ENCODE data around the gene NBEAL2.
"Not testable (repeated sequence)": the region's sequence is repeated elsewhere in the genome, so short reads cannot be mapped to it uniquely, and the experiment has no call there.

The NBEAL2 gene

DNA sequence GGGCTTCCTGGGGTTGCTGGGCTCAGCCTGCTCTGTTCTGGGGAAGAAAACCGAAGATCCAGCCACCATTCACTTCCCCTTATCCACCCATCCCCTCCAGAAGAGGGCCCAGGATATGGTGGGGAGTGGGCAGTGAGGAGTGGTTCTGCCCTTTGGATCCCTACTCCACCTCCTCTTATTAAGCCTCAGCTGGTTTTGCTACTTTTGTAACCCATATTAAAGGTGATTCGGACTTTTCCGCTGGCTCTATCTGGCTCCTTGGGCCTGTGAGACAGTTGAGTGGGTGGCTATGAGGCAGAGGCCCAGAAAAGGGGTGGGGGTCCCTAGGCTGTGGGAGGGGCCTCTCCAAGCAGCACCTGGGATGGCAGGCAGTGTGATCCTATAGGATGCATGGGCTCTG, 33.8 kb downstream of the NBEAL2 start:
- DNase-seq = no peak

DNA sequence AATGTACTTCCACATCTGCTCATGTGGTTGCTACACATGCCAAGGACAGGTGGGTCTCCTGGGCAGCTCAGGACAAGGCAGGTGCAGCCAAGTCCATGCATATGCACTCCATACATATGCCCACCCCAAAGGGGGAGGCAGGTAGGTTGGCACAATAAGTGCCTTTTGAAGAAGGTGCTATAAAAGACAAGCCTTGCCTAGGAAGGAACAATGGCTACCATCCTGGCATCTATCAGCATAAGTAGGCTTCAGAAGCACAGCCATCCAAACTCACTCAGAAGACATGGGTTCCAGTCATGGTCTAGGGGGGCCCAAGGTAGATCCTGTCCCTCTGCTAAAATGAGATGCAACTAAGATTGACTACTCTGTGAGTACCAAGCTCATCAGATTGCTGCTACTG, 34.6 kb downstream of the NBEAL2 start:
- no peak for DNase-seq

DNA sequence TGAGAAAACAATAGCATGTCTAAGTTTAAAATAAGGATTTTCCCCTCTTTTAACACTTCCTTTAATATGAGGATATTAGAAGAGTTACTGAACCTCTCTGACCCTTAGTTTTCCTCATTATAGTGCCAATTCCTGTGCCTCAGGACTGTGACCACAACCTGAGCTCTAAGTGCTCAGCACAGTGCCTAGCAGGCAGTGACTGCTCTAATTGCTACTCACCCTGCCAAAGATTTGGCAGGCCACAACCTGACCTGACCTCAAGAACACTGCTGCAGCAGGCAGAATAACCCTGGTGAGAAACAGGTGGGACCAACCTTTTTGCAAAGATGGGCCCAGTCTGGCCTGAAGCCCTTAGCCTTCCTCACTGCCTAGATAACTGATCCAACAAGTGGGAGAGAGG, 35.7 kb downstream of the NBEAL2 start:
- DNase-seq = no peak

DNA sequence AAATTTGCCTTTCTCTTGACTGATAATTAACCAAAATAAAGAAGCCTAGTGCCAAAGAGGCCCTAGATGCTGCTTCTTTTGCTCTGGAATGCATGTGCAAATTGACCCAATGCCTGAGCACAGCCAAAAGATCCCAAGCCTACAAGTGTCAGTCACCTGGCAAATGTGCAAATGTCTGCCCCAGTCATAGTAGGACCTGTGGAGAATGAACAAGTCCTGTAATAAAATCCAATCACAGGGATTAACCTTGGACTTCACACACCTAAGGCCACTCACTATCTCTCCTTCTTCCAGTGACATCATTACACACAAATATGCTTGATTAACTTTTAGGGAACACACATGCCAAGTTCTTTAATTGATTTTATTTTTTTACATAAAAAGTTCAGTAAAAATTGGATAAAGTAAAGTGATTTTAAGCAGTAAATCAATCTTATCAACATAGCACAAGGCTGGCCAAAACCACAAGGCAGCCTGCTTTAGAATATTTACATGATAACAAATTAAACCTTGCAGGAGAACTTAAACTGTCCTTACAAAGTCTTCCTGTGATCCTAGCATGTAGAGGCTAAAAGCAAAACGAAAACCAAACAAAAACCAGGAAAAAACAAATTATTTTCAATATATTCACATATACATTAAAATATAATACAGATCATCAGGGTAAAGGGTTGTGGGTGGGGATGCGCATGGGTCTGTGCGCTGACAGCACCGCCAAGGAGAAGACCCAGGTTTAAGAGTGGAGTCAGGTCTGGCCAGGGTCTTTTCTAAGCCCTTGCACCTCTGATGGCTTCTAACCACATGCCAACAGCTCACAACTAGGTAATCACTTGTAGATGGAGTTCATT, 36.8 kb downstream of the NBEAL2 start:
- no peak for DNase-seq

DNA sequence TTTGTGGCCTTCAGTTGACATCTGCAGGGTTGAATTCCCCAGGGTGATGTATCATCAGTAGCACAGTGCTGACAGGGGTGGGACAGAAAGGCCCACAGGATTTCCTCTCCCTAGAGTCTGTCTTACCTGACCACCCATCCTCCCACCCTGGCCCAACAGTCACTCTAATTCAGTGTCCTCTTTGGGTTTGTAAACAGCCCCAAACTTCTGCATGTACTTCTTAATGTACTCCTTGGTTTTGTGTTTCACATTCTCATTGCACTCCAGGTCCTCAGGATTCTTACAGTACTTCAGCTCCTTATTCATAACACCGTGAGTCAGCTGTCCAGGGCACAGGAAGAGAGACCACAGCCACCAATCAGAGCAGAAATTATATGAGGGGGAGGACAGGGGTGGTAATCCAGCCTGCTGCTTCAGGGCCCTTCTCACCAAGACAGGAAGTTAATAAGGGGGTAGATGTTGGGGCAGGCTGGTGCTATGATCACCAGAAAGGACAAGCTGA, 37.5 kb downstream of the NBEAL2 start:
- DNase-seq = no peak

DNA sequence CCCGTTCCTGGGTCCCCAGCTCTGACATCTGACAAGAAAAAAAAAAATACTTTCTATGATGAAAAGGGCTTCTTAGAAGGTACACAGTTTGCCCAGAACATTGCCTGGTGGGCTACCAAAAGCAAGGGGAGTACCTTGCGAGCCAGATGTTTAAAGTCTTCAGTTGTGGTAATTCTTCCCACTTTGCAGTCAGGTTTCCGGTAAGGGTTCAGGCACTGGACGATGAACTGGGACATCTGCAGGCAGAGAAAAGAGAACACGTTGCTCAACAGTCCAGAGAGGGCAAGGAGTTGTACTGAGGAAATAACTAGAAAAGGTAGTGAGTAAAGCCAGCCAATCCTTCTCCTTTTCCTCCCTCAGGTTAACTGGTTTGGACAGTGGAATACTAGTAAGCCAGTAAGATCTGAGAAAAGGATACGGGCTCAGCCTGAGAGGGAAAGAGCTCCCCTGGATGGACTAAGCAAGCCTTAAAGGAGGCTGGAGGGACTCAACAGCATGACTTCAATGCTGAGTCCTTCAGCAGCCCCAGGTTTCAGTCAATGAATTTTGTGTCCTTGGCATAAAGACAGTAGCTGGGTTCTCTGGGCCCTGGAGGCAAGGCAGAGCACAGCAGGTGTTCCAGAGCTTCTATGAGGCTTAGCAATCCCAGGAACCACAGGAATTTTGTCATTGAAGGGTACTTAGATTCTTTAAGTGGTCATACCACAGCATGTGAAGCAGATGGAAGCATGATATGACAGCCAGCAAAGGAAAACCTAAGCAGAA, 38.2 kb downstream of the NBEAL2 start:
- DNase-seq = no peak

DNA sequence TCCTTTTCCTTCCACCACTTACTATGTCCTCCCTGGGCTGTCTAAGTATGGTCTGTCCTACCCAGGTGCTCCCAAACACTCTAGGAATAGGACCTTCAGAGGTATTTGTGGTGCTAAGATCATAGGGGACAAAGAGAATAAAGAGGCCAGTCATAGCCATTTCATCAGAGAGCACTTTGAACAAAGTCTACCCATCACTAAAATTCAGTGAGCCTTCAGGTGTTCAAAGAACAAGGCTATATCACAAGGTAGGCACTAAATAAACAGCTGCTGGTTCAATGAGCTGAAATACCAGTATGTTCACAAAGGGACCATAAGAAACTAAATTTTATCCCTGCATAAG, 38.8 kb downstream of the NBEAL2 start:
- no peak for DNase-seq

DNA sequence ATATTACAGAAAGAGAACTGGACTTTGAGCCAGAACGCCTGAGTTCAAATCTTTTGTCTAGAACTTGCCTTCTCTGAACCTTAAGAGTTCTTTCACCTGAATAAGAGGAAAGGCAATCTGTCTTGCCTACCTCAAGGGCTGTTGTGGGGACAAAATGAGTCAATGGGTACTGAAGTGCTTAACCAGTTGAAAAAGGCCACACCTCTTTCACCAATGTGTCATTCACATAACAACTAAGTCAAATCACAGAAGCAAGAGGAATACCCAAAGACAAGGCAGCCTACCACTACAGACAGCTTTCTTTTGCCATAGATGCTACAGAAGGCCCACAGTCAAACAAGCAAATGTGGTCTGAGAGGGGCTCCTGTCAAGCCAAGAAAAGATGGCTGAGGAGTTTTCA, 39.7 kb downstream of the NBEAL2 start:
- DNase-seq = no peak

DNA sequence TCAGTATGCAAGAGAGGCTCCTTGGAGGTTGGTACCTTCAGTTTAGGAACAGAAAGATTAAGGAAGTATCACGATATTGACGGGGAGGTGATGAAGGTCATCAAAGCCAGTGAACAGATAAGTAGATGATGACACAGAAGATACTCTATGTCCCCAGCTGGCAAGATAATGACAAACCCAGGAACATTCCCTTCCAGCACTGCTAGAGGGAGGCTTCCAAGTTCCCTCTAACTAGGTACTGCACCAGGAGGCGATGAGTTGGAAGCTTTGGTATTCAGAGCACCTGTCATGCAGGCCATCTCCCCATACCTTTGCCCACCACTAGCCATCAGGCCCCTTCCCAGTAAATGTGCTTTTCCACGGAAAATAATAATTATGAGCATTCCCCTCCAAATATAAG, 40.8 kb downstream of the NBEAL2 start:
- DNase-seq = no peak

DNA sequence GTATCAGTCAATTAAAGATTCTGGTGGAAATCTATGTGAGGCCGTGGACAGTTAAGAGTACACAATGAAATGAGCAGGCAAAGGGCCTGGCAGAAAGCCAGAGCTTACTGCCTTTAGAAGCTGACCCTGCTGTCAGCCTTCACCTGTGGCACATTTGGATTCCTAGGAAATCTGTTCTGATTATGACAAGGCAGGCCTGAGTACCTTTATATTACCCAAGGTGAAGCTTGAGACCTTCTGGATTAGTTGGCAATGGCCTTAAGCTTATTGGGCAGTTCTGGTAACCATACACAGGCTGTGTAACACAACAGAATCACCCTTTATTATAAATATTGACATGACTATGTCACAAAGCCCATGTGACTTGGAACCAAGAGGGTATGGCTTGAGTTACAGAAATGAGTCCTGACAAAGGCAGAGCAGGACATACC, 43.2 kb downstream of the NBEAL2 start:
- DNase-seq = no peak

DNA sequence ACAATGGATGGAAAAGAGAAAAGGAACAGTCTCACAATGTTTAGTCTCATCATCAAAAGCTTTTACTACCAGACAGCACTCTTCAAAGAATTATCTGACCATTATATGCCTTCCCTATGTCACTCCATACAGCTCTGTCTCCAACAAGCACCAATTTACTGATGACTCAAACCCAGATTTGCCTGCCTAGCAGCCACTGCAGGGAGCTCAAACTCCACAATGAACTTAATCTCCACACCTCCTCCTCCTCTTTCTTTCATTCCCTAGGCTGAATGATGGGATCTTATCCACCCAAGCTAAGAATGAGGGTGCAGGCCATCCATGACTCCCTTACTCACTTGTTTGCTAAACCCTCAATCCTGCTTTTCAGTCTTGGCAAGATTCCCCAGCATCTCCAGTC, 45.5 kb downstream of the NBEAL2 start:
- no peak for DNase-seq

DNA sequence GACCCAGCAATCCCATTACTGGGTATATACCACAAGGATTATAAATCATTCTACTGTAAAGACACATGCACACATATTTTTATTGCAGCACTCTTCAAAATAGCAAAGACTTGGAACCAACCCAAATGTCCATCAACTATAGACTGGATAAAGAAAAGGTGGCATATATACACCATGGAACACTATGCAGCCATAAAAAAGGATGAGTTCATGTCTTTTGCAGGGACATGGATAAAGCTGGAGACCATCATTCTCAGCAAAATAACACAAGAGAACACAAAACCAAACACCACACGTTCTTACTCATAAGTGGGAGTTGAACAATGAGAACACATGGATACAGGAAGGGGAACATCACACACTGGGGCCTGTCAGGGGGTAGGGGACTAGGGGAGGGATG, 47.0 kb downstream of the NBEAL2 start:
- not testable (repeated sequence) for DNase-seq

DNA sequence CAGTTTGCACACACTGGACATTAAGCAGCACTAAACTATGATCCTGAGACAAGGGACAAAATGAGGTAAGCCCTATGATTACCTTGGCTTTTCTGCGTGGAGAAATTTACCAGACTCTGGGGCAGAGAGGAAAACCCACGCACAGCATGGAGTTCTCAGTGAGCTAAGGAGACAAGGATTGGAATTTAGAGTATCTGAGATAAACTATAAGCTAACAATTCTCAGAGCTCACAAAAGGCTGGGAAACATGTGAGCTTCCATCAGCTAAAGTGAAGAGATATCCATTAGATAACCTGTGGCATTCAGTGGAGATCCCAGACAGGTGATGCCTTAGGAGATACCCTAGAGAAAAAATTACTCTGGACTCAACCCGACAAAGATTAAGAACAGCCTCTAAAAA, 48.7 kb downstream of the NBEAL2 start:
- DNase-seq = no peak

DNA sequence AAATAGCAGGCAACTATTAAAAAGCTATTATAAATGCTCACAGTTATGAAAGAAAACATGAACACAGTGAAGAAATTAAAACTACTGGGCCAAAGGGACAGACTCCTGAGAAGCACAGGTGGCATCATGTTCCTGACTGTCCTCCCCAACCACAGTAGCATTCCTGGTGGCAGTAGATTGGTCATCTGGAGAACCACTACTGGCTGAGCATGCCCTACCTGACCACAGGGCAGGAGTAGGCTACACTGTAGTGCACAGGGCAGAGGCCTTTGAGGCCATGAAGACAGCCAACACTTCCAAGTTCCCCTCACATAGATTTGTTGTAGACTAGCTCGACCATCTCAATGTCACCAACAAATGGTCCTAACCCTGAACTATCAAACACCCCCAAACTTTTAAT, 49.2 kb downstream of the NBEAL2 start:
- no peak for DNase-seq

DNA sequence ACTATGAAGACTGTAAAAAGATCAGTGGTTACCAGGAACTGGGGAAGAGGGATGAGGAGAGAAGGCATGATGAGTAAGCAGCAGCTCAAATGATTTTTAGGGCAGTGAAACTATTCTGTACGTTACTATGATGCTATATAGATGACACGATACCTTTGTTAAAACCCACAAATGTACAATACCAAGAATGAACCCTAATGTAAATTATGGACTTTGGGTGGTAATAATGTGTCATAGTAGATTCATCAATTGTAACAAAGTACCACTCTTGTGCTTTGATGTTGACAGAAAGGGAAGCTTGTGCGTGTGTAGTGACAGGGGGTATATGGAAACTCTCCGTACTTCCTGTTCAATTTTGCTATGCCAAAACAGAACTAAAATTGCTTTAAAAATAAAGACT, 51.6 kb downstream of the NBEAL2 start:
- not testable (repeated sequence) for DNase-seq

DNA sequence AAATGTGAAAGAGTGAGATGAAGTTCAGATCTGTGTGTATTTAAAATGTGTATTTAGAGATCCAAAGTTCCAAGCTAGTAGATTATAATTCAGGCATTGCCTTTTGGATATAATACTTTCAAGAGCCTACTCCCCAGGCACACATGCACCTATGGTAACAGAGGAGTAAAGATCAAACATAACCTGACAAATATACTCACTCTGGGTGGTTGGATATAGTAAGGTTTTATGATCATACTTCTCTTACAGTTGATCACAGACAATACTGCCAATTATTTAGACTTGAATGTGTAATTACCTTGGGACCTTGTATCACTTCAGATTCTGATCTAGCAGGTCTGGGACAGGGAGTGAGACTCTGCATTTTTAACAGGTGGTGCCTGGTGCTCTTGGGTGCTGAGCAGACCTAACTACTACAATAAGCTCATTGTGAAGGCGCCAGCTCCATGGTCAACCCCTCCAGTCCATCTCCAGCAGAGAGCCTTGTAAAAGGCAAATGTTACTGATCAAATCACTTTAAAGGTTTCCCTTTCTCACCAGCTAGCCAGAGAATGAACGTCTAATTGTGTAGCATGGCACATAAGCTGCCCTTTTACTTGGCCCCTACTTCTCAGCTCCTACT, 55.5 kb downstream of the NBEAL2 start:
- no peak for DNase-seq

DNA sequence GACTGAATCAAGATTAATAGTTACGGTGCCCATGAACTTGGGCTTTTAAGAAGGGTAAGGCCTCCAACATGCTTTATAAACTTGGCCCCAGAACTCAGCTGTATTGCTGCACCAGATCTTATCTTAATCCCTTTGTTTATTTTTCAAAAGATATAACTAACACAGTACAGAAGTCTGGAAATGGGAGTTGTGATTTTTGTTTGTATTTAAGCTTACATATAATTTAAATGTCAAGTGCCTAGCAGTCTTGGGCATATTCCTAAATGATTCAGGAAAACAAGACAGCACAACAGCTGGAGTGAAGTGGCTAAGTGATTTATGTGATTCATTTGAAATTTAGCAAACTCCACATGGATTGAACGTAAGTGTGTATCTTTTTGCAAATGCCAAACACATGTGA, 56.2 kb downstream of the NBEAL2 start:
- DNase-seq = no peak

DNA sequence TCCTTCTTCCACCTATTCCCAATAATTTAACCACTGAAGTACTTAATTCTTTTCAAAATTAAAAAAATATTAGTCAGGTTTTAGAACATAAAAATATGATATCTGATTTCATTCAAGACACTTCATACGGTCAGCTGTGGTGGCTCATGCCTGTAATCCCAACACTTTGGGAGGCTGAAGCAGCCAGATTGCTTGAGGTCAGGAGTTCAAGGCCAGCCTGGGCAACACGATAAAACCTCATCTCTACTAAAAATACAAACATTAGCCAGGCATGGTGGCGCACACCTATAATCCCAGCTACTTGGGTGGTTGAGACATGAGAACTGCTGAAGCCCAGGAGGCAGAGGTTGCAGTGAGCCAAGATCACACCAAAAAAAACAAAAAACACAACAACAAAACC, 56.7 kb downstream of the NBEAL2 start:
- no peak for DNase-seq

DNA sequence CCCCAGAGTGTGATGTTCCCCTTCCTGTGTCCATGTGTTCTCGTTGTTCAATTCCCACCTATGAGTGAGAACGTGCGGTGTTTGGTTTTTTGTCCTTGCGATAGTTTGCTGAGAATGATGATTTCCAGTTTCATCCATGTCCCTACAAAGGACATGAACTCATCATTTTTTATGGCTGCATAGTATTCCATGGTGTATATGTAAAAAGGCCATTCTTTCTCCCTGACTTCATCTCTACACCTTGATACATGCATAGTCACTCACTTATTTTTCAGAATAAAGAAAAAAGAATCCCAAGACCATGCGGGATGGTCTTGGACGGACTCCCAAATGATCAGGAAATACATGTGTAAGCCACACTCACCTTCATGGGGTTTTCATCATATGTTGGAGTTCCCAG, 57.8 kb downstream of the NBEAL2 start:
- not testable (repeated sequence) for DNase-seq

DNA sequence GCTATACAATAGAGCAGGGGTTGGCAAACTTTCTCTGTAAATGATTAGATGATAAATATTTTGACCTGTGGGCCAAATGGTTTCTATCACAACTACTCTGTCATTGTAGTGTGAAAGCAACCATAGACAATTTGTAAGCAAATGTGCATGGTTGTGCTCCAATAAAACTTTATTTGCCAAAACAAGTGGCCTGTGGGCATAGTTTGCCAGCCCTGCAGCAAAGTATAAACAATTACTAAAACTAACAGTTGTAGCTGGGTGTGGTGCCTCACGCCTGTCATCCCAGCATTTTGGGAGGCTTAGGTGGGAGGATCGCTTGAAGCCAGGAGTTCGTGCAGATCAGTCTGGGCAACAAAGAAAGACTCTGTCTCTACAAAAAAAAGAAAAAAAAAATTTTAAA, 61.6 kb downstream of the NBEAL2 start:
- DNase-seq = no peak

DNA sequence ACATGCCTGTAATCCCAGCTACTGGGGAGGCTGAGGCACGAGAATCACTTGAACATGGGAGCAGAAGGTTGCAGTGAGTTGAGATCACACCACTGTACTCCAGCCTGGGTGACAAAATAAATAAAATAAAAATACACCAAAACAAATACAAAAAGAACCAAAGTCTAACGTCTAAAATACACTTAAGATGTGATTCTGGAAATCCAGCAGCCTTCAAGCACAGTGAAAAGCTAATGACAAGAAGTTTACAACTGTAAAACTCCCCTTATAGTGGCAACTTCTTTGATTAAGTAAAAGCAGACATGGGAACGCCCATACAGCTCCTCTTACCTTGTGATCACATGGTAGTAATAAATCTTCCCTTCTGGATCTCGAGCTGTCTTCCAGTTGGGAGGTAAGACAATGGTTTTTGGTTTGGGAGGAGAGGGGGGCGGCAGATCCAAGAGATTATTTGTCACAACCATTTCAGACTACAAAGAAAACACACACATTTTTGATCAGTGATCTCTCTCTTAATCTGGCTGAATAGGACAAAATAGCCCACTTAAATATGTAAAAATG, 62.8 kb downstream of the NBEAL2 start:
- DNase-seq = no peak

DNA sequence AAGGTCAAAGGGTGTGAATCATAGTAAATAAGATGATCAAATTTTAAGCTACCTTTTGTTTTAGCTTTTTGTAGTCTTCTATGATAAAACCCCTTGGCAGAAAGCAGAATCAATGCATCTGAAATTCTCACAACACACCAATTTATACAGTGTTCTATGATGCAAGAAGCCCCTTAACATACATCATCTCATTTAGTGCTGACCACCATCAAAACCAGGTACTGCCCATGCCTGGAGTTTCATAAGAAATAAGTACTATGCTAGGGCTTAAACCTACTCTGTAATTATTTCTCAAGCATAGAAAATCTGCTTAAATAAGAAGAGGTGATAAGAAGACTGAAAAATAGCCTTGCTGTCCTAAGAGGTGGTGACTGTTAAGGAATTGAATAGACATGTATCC, 67.6 kb downstream of the NBEAL2 start:
- no peak for DNase-seq

DNA sequence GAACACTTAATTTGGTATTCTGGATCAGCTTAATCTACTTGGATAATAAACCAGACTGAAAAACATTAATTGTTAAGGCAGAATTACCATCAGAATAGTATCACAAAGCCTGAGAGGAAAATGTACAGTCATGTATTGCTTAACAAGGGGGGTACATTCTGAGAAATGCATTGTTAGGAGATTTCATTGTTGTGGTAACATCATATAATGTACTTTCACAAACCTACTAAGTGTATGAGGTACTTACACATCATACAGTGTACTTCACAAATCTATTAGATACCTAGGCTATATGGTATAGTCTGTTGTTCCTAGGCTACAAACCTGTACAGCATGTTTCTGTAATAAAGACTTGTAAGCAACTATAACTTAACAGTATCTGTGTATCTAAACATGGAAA, 68.2 kb downstream of the NBEAL2 start:
- no peak for DNase-seq

DNA sequence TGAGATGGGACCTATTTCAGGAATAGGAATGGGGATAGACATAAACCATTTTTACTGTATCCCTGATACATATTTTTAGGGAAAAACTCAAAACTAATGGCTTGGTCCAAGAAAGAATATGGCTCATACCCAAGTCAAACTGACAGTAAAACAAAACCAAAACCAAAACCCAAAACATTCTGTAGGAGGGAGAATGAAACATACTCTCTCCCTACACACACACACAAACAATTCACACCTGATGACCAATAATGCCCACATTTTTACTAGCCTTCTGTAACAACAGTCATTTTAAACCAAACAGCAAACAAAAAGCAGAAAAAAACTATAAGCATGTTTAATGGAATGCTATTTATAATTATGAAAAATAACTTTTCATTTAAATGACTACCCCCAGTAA, 74.9 kb downstream of the NBEAL2 start:
- DNase-seq = no peak
